Stimulated activated CD4-positive, alpha-beta T cell treated with anti-CD3 and anti-CD28 coated beads, Interleukin-2, amount 100 ng/mL, for 4 hours (primary cell): Measurements from ENCODE around the gene TM4SF20.
"Not testable (repeated sequence)": the region's sequence is repeated elsewhere in the genome, so short reads cannot be mapped to it uniquely, and the experiment has no call there.

Source experiments
- DNase-seq: peaks from one replicate; pipeline ENCODE4 v3.0.0-alpha.2; 2020; ENCODE audit warnings: low read depth

TM4SF20 gene

DNA sequence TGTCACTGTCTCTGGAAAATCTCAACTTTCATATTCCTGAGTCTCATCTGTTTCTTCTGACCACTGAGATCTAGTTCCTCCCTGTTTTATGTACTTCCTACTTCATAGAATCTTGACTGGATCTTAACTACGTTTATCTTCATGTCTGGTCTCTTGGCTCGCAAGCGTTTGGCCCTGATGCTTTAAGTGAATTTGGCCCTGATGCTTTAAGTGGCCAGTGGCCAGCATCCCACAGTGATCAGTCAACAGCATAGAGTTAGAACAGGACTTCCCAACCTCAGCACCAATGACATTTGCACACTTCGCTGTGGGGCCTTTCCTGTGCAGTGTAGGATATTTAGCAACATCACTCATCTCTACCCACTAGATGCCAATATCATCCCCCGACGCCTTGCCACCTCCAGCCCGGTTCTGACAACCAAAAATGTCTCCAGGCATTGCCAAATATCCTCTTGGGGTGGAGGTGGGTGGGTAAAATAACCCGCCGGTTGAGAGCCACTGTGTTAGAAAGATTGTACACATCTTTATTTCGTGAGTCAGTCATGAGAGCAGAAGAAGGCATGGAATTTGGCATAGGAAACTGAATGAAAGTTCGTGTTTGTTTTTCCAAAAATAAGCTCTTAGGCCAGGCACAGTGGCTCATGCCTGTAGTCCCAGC, 12.2 kb downstream of the TM4SF20 start:
- DNase-seq = no peak

DNA sequence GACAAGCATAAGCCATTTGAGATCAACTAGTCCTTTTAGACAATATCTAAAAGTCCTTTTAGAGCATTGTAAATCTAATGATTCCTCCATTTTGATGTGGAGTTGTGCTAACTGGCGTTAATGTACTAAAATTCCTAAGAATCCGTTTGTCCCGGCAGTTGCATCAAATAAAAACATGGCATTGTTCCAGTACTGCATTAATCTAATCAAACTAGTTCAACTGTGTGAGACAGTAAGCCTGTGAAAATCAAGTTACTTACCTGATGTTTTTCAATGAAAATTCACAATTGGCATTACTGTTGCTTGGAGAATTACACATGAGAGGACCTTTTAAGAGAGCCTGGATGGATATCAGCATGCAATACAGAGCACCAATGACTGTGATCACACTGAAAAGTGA, 13.3 kb downstream of the TM4SF20 start:
- DNase-seq = no peak

DNA sequence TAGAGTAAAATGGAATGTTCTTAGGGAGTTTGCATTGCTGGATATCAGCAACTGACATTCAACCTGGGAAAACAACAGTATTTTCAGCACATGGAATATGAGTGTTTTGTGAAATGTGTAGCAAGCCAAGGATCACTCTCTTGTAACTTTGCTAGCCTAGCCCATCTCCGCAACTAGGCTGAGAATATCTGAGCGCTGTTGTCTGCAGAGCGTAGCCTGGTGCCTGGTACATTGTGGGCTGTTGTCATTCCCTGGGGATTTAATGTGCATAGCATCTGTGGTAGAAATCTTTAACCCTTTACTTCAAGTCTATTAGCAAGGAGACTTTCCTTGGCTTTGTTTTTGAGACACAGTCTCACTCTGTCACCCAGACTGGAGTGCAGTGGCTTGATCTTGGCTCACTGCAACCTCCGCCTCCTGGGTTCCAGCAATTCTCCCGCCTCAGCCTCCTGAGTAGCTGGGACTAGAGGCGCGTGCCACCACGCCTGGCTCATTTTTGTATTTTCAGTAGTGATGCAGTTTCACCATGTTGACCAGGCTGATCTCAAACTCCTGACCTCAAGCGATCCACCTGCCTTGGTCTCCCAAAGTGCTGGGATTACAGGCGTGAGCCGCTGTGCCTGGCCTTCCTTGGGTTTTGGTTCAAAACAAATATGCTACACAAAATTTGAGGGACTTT, 14.4 kb downstream of the TM4SF20 start:
- not testable (repeated sequence) for DNase-seq

DNA sequence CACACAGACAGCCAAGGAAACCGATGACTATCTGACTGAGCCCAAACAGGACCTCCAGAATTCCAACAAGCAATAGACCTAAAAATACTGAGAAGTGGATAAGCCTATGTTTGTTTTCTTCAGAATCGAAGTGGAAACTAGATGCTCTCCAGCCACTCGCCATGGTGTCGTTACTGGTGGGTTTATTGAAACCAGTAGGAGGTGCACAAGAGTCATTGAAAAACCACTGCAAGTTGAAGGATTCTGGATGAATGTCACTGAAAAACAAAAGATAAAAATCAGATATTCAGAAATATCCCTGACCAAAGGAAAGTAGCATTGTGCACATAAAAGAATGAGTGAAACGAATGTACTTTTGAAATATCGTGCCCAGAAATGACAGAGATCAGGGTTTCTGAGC, 15.3 kb downstream of the TM4SF20 start:
- DNase-seq = no peak

DNA sequence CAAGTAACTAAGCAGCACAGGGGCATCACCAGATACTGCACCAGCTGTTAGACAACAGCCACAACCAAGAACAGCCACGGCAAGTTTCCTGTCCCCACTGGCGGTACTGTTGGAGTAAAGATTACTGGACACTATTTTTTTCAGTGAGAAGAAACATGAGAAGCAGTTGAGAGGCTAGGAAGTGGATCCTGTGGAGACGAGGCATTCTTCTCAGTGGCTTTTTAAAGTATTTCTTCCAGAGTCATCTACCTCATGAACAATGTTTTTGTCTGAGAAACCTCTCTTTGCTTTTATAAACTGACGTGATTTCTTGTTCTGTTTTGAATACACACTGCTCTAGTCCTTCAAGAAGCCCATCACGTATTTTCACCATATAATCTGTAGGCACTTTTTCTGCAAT, 18.8 kb downstream of the TM4SF20 start:
- DNase-seq = no peak

DNA sequence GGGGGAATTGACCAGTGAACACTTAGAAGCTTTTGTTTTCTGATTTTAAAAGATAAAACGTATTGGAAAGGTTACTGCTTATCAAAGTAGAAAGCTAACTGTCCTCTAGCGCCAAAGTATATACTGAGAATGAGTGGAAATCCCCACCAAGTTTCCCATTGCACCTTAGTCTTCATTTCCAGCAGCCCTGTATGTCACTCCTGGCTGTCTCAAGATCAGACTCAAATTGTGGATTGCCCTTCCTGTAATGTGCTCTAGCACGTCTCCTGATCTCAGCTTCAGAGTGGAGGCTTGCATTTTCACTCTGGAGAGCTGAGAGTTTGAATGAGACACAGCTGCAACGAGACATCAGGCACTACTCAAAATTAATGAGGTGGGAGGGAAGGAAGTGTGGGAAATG, 27.5 kb downstream of the TM4SF20 start:
- no peak for DNase-seq

DNA sequence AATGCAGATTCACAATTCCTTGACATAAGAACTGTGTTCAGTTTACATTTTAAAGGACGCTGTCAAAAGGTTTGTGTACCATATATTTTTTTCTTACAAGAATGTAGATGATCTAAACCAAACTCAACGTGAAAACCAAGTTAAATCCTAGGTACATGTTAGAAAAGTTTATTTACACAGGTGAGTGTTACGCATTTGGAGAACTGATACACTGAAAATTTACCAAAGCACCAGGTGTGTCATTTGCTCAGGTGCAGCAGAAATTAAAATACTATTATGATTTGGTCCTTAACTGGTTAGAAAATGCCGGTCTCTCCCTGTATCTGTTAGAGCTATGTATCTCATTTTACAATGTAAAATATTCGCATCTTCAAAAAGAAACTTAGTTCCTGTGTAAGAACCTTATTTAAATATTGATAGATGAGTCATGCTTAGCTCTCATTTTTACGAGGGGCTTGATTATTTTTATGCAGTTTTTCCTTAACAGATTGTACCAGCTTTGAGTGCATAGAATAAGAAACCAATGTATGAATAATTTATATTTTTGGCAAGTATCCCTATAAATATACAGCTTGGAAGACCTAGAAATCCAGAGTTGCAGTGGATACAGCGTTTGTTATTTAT, 29.0 kb downstream of the TM4SF20 start:
- DNase-seq = no peak

DNA sequence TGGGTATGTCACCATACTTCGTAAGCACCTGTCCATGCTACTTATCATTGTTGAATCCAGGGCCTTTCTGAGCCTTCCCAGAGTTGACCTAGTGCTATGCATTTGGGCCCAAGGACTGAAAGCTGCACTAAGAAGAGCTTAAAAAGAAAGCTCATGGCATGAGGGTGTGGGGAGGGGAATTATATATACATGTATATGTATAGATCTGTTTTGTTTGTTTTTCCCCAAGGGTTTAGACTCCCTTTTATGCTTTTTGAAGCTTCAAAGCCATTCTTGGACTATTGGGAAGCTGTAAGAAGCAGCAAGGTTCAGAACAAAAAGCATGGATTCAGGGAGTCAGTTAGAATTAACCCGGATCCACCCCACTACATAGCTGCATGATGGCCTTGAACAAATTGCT, 30.8 kb downstream of the TM4SF20 start:
- no peak for DNase-seq

DNA sequence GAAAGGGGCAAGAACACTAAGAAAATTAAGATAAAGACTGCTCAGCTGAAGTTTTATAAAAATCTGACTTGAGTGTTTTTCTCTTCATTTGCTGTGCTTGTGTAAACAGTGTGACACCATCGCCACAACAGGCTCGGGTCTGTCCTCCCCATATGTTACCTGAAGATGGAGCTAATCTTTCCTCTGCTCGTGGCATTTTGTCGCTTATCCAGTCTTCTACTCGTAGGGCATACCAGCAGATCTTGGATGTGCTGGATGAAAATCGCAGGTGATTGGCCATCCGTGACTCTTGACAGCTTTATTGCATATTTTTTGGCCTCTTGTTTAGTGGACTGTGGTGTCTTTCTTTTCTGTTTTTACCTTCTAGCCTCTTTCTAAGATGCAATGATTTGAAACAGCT, 32.0 kb downstream of the TM4SF20 start:
- no peak for DNase-seq

DNA sequence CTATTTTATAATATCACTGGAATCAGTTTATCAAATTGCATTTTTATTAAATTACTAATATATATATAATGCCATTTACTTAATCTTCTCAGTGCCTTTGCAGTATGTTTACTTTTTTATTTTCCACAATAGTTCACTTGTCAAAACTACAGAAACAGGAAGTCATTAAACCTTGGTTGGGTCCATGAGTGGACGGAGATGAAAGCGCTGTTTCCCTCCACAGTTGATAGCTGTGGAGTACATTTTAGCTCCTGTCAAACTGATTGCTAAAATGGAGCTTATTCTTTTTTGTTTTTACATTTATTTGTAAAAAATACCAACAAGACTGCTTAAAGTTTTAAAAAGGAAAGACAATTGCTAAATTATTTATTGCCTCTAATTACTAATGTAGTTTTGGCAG, 34.9 kb downstream of the TM4SF20 start:
- DNase-seq = no peak

DNA sequence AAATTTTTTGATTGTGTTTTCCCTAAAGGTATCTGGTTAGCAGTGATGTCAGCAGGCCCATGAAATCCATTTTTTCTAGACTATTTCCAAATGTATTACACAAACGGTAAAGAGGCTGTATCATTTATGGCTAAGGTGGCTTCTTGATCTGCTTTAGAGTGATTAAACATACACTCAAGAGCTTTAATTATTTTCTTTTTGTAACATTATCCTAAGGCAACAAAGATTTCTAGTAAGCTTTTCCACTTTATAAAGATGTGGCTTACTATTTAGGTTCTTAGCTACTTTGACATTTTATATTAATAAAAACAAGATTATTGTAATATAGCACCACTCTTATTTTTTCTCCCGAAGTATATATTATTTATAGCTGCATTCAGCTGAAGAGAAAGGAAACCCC, 37.6 kb downstream of the TM4SF20 start:
- no peak for DNase-seq

DNA sequence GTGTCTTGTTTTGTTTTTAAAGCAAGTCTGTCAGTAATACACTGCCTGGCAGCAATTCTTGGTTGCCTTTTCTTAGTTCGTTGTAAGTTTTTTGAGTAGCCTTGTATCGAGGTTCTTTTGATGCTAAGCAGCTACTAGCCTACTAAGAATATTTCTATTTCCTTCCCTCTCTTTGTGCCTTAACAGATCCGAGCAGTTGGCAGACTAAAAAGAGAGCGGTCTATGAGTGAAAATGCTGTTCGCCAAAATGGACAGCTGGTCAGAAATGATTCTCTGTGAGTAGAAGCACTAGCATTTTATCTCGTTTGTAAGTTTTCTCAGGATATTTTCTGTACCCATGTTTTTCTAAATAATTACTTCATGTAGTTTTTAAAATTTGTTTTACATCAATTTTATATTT, 39.0 kb downstream of the TM4SF20 start:
- no peak for DNase-seq

DNA sequence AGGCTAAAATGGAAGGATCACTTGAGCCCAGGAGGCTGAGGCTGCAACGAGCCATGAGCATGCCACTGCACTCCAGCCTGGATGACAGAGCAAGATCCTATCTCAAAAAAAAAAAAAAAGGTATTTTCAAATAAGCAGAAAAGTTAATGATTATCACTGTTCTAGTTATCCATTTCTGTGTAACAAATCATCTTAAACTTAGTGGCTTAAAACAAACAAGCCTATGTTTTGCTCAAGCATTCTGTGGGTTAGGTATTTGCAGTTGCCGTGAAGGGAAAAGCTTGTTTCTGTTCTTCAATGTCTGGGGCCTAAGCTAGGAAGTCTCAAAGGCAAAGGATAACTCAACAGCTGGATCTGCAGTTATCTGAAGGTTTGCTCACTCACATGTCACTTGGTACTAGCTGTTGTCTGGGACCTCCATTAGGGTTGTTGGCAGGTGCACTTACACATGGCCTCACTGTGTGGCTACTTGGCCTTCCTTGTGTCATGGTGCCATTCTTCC, 40.0 kb downstream of the TM4SF20 start:
- DNase-seq = no peak

DNA sequence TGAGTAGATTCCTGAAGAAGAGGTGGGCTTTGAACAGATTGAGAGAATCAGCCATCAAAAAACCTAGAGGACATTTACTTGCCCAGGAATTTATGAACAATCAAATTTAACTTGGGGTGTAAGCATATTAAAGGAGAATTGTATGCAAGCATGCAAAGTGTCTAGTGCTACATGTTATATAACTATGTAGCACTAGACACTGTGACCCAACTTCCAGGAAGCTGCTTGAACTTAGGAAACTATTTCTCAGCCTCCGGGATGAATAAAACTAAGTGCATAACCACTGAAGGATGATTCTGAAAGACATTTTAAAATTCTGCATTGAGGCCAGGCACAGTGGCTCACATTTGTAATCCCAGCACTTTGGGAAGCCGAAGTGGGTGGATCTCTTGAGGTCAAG, 41.7 kb downstream of the TM4SF20 start:
- no peak for DNase-seq

DNA sequence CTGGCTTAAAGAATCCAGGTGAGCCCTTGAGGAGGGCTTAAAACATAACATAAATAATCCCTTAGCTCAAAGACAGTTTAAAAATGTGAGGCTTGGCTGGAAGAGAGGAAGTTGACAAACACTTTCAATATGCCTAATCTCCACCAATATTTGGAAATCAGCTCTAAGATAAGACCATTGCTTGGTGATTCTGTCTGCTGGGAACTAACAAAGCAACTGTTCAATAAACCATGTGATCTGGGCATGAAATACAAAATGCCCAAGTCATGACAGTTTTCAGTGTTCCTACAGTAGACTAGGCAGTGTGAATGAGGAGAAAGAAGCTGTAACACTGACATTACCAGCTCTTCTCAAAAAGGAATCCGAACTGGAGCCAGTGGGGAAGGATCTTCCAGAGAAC, 43.4 kb downstream of the TM4SF20 start:
- no peak for DNase-seq

DNA sequence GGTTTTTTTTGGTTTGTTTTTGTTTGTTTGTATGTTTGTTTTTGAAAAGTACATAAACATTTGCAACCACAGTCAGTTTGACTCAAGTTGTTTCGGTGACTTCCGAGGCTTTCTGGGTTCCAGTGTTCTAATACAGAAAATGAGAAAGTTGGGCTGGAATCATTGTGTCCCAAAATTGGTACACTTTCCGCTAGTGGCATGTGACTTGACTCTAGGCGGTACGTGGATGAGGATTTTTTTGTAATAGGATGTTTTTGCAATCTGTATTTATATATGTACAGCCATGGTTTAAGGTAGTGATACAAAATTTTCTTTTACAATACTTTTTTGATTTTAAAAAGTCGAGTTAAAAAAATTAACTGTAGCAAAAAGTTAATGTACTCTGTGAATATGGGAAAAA, 52.3 kb downstream of the TM4SF20 start:
- no peak for DNase-seq

DNA sequence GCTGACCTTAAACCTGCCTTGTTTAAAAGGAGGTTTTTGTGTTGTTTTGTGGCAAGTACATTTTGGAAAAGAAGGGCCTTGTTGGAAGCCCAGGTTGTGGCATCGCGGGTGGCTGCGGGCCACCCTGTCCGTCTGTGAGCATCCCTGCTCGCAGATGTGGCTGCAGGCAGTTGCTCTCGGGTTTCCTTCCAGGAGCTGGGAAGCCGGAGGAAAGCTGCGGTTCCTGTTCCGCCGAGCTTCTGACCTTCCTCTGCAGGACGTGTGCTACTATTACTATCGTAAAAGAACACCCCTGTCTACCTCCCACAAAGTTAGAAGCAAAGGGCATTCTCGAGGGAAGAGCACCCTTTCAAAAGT, 53.3 kb downstream of the TM4SF20 start:
- no peak for DNase-seq

DNA sequence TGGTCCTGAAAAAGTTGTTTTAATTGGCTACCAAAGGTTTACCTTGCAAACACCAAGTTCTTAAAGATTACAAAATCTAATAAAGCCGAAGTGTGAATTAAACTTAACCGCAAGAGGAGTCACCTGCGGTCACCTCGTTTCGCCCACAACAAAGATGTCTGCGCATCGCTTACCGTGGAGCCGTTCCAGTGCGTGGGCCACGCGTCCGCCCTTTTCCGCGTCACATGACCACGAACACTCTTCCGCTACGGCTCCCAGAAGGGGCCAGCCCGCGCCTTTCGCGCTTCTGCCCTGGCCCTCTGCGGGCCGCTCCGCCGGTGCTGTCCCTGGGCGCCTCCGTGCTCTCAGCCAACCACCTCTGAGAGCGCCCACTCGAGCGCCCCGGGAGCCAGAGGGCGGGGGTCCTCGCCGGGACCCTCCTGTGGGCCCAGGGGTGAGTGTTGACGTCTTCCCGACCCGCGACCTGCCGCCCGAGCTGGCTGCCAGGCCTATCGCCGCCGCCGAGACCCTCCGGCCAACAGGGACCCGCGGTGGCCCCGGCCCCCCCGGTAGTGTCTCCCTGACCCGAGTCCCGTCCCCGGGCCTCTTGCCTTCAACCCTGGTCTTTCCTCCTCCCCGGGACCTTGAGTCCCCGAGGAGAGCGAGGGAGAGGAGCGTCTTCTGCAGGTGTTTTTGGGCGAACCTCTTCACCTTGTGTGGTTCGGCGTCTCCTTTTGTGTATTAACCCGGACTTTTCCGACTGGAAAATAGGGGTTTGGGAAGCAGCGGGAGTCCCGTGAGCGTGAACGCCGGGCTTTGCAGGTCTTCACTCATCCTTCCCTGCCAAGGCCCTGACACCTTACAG, 53.9 kb downstream of the TM4SF20 start, which contains the start of gene MFF:
Gene MFF, plus strand, starts transcription at position 257 of the 844 bp plus-strand sequence. CDS start 5,415 bp downstream, outside the sequence.
- peak; percentile 91 for DNase-seq

DNA sequence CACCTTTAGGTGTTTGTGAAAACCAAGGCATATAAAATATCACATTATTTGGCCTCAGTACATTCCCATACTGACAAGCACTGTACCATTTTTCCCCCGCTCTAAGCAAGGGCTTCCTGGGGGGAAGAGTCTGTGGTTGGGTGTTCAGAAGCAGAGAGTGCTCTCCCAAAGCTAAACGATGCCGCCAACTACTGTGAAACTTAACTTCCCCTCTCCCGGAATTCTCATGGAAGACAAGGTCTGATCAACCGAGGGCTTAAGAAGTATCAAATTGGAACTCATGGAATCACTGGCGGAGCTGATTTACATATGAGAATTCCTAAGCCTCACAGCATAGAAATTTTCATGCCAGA, 54.5 kb downstream of the TM4SF20 start:
- DNase-seq = no peak

DNA sequence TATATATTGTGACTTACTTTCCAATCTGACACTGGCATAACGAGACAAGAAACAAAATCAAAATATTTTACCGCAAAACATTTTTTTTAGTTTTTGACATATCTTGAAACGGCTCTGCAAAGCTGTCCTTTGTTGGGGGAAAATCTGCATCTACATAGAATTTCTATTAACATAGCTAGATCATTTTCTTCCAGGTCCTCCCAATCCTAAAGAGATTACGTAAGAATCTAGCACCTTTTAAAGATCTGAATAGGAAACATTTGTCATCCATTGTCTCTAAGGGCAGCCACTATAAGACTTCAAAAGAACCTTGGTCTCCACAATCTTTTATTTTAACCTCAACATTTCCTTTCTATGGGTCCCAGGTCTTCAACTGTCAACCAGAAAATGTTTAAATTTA, 55.3 kb downstream of the TM4SF20 start:
- no peak for DNase-seq

DNA sequence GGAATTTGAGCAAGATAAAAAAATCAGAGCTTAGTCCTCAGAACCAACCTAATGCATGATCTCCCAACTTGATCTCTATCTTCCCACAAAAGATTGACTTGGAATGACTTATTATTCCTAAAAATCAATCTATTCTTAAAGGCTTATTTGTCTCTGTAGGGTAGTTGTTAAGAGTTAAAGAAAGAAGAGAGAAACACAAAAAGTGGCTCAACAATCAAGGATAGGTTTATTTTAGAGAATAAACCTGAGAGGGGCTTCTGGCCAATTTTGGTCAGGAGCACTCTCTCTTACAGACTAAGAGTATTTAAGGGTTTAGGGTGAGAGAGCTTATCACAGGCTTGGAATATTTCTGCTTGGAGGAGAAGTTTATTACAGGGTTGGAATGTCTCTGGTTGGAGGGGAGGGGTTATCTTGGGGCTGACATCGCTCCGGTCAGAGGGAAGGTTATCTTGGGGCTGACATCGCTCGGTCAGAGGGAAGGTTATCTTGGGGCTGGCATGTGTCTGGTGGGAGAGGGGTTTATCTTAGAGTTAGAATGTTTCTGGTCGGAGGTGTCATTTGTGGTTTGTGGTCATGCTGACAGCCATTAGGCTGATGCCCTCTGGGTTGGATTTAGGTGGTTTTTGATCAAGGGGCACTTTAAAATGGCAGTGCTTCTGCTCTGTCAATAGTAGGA, 56.4 kb downstream of the TM4SF20 start:
- DNase-seq = no peak
